22Rv1 (cell line): ENCODE results near the gene SLC22A6.

Experiments
- ZFX ChIP-seq: fragments of 450-650 bp; IDR thresholded peaks from 2 replicates; pipeline ENCODE4 v1.6.1; 2017; ENCODE audit warnings: antibody characterized with exemption, borderline replicate concordance
- TF ChIP-seq, protein P1 (sequence below): fragments of 450-650 bp; IDR thresholded peaks from 2 replicates; pipeline ENCODE4 v1.5.1; 2017; ENCODE audit warnings: mild to moderate bottlenecking

DNA sequence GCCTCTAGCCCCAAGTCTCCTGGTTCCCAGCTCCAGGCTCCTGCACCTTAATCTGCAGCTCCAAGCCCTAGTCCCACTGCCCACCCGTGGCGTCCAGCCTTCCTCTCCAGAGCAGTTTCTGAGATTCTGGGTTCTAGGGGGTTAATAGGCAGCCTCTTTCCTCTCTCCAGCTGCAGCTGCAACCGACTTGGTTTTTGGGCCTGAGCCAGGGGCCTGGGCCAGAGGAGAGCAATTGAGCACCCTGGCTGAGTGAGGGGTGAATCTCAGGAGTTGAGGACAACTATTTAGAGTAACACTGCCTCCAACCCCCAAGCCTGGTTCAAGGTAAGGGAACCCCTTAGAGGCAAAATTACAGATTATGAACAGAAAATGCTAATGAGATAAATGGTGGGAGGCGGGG is 54.6 kb downstream of the SLC22A6 start:
- TF ChIP-seq, protein P1, sequence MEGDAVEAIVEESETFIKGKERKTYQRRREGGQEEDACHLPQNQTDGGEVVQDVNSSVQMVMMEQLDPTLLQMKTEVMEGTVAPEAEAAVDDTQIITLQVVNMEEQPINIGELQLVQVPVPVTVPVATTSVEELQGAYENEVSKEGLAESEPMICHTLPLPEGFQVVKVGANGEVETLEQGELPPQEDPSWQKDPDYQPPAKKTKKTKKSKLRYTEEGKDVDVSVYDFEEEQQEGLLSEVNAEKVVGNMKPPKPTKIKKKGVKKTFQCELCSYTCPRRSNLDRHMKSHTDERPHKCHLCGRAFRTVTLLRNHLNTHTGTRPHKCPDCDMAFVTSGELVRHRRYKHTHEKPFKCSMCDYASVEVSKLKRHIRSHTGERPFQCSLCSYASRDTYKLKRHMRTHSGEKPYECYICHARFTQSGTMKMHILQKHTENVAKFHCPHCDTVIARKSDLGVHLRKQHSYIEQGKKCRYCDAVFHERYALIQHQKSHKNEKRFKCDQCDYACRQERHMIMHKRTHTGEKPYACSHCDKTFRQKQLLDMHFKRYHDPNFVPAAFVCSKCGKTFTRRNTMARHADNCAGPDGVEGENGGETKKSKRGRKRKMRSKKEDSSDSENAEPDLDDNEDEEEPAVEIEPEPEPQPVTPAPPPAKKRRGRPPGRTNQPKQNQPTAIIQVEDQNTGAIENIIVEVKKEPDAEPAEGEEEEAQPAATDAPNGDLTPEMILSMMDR = no peak
- no peak for TF ChIP-seq ZFX
